ENCODE data around the gene TIMM50.

DNA sequence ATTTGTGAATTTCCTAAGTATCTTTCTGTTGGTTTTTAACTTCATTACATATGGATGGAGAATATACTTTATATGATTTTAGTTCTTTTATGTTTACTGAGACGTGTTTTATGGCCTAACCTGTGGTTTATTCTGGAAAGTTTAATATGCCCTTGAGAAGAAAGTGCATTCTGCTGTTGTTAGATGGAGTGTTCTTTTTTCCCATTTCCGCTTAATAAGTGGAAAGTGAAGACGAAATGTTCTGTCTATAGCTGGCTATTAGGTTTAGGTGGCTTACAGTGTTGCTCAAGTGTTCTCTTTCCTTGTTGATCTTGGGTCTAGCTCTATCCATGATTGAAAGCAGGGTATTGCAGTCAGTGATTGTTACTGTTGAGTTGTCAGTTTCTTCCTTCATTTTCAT lies 17.2 kb upstream of the TIMM50 start:
- TF ChIP-seq, protein P1, sequence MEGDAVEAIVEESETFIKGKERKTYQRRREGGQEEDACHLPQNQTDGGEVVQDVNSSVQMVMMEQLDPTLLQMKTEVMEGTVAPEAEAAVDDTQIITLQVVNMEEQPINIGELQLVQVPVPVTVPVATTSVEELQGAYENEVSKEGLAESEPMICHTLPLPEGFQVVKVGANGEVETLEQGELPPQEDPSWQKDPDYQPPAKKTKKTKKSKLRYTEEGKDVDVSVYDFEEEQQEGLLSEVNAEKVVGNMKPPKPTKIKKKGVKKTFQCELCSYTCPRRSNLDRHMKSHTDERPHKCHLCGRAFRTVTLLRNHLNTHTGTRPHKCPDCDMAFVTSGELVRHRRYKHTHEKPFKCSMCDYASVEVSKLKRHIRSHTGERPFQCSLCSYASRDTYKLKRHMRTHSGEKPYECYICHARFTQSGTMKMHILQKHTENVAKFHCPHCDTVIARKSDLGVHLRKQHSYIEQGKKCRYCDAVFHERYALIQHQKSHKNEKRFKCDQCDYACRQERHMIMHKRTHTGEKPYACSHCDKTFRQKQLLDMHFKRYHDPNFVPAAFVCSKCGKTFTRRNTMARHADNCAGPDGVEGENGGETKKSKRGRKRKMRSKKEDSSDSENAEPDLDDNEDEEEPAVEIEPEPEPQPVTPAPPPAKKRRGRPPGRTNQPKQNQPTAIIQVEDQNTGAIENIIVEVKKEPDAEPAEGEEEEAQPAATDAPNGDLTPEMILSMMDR (IDR thresholded peaks at IDR 0.05) = no peak
- TF ChIP-seq POLR2A (IDR thresholded peaks at IDR 0.05) (no peak), EP300 (IDR thresholded peaks at IDR 0.05) (no peak), POLR2AphosphoS5 (IDR thresholded peaks at IDR 0.05) (no peak)
